ENCODE results near the gene LGI4. TPM values are rescaled to one million over a fixed set of nuclear protein-coding genes. Genes with fewer than 3 reads are reported as not detected.

Gene LGI4
- total RNA-seq, 1 experiment from 2014 or later = 3.2 TPM

DNA sequence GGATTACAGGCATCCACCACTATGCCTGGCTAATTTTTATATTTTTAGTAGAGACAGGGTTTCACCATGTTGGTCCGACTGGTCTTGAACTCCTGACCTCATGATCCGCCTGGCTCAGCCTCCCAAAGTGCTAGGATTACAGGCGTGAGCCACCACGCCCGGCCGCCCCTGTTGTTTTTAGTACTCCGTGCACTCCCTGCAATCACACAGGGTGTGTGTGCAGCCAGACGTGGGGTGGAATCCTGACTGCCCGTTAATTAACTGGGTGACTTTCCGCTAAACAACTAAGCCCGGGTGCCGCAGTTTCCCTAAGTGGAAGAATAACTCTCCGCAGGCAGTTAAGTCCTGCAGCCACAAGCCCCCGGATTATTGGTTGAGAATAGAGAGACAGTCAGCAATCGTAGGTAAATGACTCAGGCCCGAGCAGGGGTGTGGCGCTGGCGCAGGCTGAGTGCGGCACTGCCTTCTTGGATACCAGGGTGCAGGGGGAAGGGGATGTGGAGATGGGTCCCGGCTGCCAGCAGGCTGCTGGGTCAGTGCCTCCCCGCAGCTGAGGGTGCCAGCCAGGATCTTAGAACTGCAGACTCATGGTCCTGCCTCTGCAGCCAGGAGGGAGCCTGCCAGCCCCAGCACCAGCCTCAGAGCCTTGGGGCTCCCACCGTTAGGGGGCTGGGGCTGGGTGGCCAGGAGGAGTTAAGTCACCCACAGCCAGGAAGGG, 25.3 kb downstream of the LGI4 start:
- no peak overlapping the region for H3K27ac ChIP-seq (ENCODE audit: insufficient read length, low read depth, low read length)
- no peak overlapping the region for H4K8ac ChIP-seq (replicated peaks; ENCODE audit: insufficient read length, low read depth, low read length)
- no peaks in the 10 kb centered on the region for H3K23me2 ChIP-seq (ENCODE audit: insufficient read length, low read depth, low read length, poor library complexity, severe bottlenecking)
- no peak overlapping the region for H4K5ac ChIP-seq (ENCODE audit: insufficient read length, low read depth, low read length)
- Mint-ChIP-seq H3K9me3 (peaks cover 0 to 6% of the 10 kb centered on the region in 2 experiments; a peak in 3 of 5 replicates), H3K27ac (no peak overlapping the region; a peak in 1 of 7 replicates), H3K4me1 (peaks cover 13 to 23% of the 10 kb centered on the region in 2 experiments), H3K27me3 (ENCODE audit: low read depth) (peaks cover 1% of the 10 kb centered on the region; the same call in 1 of the 2 replicates), H3K36me3 (ENCODE audit: insufficient read depth in 1 of 3, low read depth in 3 of 3) (peaks cover 0 to 2% (median 0%) of the 10 kb centered on the region in 3 experiments; a peak in 3 of 7 replicates), H3K4me3 (no peak overlapping the region)
- H2BK20ac ChIP-seq (ENCODE audit: low read depth, low read length, poor library complexity, severe bottlenecking) = no peak overlapping the region
- no peak overlapping the region for H3T11ph ChIP-seq (ENCODE audit: low read length)
- no peak overlapping the region for H3K4ac ChIP-seq (ENCODE audit: low read depth, low read length)
- no peaks in the 10 kb centered on the region for H3K79me1 ChIP-seq (ENCODE audit: insufficient read depth, low read depth, low read length, poor library complexity, severe bottlenecking)
- no peak overlapping the region for H2BK120ac ChIP-seq (ENCODE audit: low read depth, low read length, poor library complexity, severe bottlenecking)
- H4K91ac ChIP-seq (ENCODE audit: insufficient read length, low read depth, low read length) = no peak overlapping the region
- H2AK5ac ChIP-seq (ENCODE audit: insufficient read length, low read length) = no peak overlapping the region
- no peaks in the 10 kb centered on the region for H3K4me1 ChIP-seq (ENCODE audit: insufficient read depth, low read length)
- H4K20me1 ChIP-seq (ENCODE audit: control insufficient read depth, insufficient read depth, insufficient read length) = peaks cover 7% of the 10 kb centered on the region
- no peak overlapping the region for H3K4me2 ChIP-seq (ENCODE audit: insufficient read depth, insufficient read length, low read length)
- no peak overlapping the region for H3K56ac ChIP-seq (ENCODE audit: insufficient read length, low read depth, low read length)
- H2AFZ ChIP-seq (ENCODE audit: low read length) = no peak overlapping the region
- TF ChIP-seq, protein P1, sequence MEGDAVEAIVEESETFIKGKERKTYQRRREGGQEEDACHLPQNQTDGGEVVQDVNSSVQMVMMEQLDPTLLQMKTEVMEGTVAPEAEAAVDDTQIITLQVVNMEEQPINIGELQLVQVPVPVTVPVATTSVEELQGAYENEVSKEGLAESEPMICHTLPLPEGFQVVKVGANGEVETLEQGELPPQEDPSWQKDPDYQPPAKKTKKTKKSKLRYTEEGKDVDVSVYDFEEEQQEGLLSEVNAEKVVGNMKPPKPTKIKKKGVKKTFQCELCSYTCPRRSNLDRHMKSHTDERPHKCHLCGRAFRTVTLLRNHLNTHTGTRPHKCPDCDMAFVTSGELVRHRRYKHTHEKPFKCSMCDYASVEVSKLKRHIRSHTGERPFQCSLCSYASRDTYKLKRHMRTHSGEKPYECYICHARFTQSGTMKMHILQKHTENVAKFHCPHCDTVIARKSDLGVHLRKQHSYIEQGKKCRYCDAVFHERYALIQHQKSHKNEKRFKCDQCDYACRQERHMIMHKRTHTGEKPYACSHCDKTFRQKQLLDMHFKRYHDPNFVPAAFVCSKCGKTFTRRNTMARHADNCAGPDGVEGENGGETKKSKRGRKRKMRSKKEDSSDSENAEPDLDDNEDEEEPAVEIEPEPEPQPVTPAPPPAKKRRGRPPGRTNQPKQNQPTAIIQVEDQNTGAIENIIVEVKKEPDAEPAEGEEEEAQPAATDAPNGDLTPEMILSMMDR (conservative IDR thresholded peaks at IDR 0.05) = no peak
- no peak overlapping the region for H3K14ac ChIP-seq (ENCODE audit: insufficient read depth, low read length)
- H3K23ac ChIP-seq (ENCODE audit: insufficient read length, low read depth, low read length) = no peak overlapping the region
- no peak overlapping the region for H3K9ac ChIP-seq (ENCODE audit: extremely low read depth, insufficient read length, low read length)
- no CpG with 5 or more reads among the region's 22 CpGs for WGBS (ENCODE audit: extremely low coverage, insufficient read length, low lambda C conversion rate)
- no peak for DNase-seq
- H2BK15ac ChIP-seq (ENCODE audit: low read depth, low read length) = no peak overlapping the region
- no peaks in the 10 kb centered on the region for H3K27me3 ChIP-seq (ENCODE audit: insufficient read depth, low read length)
- no peak overlapping the region for H2BK5ac ChIP-seq (ENCODE audit: insufficient read length, low read length)
- H3K9me3 ChIP-seq (ENCODE audit: control insufficient read depth, low read depth, low read length) = no peaks in the 10 kb centered on the region
- no peaks in the 10 kb centered on the region for H3K79me2 ChIP-seq (ENCODE audit: insufficient read depth, low read length)
- no peak overlapping the region for H2BK12ac ChIP-seq (ENCODE audit: insufficient read length, low read depth, low read length)
- H3K18ac ChIP-seq (ENCODE audit: insufficient read length, low read depth, low read length) = no peak overlapping the region
